ENCODE data around the gene CCDC150.

CCDC150 gene

GRCh38 chr2:196737046-196737445 lies 97.5 kb downstream of the CCDC150 start:
- H2AFZ ChIP-seq, result no peak overlapping the region
- no peaks in the 10 kb centered on the region for H3K79me2 ChIP-seq
- no peaks in the 10 kb centered on the region for H3K4me1 ChIP-seq
- H3K36me3 ChIP-seq (ENCODE audit: control insufficient read depth, insufficient read depth, low read length), result no peaks in the 10 kb centered on the region
- TF ChIP-seq, protein P1, sequence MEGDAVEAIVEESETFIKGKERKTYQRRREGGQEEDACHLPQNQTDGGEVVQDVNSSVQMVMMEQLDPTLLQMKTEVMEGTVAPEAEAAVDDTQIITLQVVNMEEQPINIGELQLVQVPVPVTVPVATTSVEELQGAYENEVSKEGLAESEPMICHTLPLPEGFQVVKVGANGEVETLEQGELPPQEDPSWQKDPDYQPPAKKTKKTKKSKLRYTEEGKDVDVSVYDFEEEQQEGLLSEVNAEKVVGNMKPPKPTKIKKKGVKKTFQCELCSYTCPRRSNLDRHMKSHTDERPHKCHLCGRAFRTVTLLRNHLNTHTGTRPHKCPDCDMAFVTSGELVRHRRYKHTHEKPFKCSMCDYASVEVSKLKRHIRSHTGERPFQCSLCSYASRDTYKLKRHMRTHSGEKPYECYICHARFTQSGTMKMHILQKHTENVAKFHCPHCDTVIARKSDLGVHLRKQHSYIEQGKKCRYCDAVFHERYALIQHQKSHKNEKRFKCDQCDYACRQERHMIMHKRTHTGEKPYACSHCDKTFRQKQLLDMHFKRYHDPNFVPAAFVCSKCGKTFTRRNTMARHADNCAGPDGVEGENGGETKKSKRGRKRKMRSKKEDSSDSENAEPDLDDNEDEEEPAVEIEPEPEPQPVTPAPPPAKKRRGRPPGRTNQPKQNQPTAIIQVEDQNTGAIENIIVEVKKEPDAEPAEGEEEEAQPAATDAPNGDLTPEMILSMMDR (IDR thresholded peaks at IDR 0.05), result no peak
- no peak overlapping the region for H3K27ac ChIP-seq
- no peak overlapping the region for H3K9ac ChIP-seq
- no peak overlapping the region for H3K4me3 ChIP-seq (ENCODE audit: low read depth, low read length)
- H3K4me2 ChIP-seq (ENCODE audit: low read length), result no peak overlapping the region
- H3K9me3 ChIP-seq (ENCODE audit: control insufficient read depth, low read length), result no peaks in the 10 kb centered on the region
- no peaks in the 10 kb centered on the region for H3K27me3 ChIP-seq (ENCODE audit: control insufficient read depth, insufficient read depth, low read length)

DNA sequence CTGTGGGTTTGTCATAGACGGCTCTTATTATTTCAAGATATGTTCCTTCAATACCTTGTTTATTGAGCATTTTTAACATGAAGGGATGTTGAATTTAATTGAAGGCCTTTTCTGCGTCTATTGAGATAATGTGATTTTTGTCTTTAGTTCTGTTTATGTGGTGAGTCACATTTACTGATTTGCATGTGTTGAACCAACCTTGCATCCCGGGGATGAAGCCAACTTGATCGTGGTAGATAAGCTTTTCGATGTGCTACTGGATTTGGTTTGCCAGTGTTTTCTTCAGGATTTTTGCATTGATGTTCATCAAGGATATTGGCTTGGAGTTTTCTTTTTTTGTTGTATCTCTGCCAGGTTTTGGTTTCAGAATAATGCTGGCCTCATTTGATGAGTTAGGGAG lies 99.5 kb downstream of the CCDC150 start:
- Histone ChIP-seq H3K36me3 (ENCODE audit: control insufficient read depth, insufficient read depth, low read length) (no peaks in the 10 kb centered on the region), H3K4me2 (ENCODE audit: low read length) (no peak overlapping the region), H3K27me3 (ENCODE audit: control insufficient read depth, insufficient read depth, low read length) (no peaks in the 10 kb centered on the region), H2AFZ (no peak overlapping the region), H3K9ac (no peak overlapping the region), H3K79me2 (no peaks in the 10 kb centered on the region), H3K9me3 (ENCODE audit: control insufficient read depth, low read length) (no peaks in the 10 kb centered on the region), H3K27ac (no peak overlapping the region), H3K4me3 (ENCODE audit: low read depth, low read length) (no peak overlapping the region), H3K4me1 (no peaks in the 10 kb centered on the region)
- TF ChIP-seq, protein P1 (IDR thresholded peaks at IDR 0.05), result no peak

DNA sequence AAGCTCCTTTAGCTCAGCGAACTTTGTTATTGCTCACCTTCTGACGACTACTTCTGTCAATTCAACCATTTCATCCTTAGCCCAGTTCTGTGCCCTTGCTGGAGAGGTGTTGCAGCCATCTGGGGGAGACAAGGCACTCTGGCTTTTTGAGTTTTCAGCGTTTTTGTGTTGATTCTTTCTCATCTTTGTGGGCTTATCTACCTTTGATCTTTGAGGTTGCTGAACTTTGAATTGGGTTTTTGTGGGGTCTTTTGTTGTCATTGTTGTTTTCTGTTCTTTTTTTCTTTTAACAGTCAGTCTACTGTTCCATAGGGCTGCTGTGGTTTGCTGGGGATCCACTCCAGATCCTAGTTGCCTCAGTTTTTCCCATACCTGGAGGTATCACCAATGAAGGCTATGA lies 102.7 kb downstream of the CCDC150 start:
- Histone ChIP-seq H3K4me1 (no peaks in the 10 kb centered on the region), H3K27me3 (ENCODE audit: control insufficient read depth, insufficient read depth, low read length) (no peaks in the 10 kb centered on the region), H3K9me3 (ENCODE audit: control insufficient read depth, low read length) (no peaks in the 10 kb centered on the region), H2AFZ (no peak overlapping the region), H3K4me2 (ENCODE audit: low read length) (no peak overlapping the region), H3K4me3 (ENCODE audit: low read depth, low read length) (no peak overlapping the region), H3K9ac (no peak overlapping the region), H3K79me2 (no peaks in the 10 kb centered on the region), H3K36me3 (ENCODE audit: control insufficient read depth, insufficient read depth, low read length) (no peaks in the 10 kb centered on the region), H3K27ac (no peak overlapping the region)
- TF ChIP-seq, protein P1 (IDR thresholded peaks at IDR 0.05), result no peak

GRCh38 chr2:196742685-196743084 lies 103.2 kb downstream of the CCDC150 start:
- Histone ChIP-seq H3K27ac (no peak overlapping the region), H3K79me2 (no peaks in the 10 kb centered on the region), H3K9me3 (ENCODE audit: control insufficient read depth, low read length) (no peaks in the 10 kb centered on the region), H3K4me1 (no peaks in the 10 kb centered on the region), H2AFZ (no peak overlapping the region), H3K9ac (no peak overlapping the region), H3K36me3 (ENCODE audit: control insufficient read depth, insufficient read depth, low read length) (no peaks in the 10 kb centered on the region), H3K4me3 (ENCODE audit: low read depth, low read length) (no peak overlapping the region), H3K27me3 (ENCODE audit: control insufficient read depth, insufficient read depth, low read length) (no peaks in the 10 kb centered on the region), H3K4me2 (ENCODE audit: low read length) (no peak overlapping the region)
- TF ChIP-seq, protein P1 (IDR thresholded peaks at IDR 0.05), result no peak

- H3K36me3 ChIP-seq (ENCODE audit: control insufficient read depth, insufficient read depth, low read length), result no peaks in the 10 kb centered on the region
- H3K4me2 ChIP-seq (ENCODE audit: low read length), result no peak overlapping the region
- no peak overlapping the region for H3K4me3 ChIP-seq (ENCODE audit: low read depth, low read length)
- TF ChIP-seq, protein P1 (IDR thresholded peaks at IDR 0.05), result no peak
- H3K9me3 ChIP-seq (ENCODE audit: control insufficient read depth, low read length), result no peaks in the 10 kb centered on the region
- no peaks in the 10 kb centered on the region for H3K4me1 ChIP-seq
- H3K27ac ChIP-seq, result no peak overlapping the region
- H3K9ac ChIP-seq, result no peak overlapping the region
- H3K79me2 ChIP-seq, result no peaks in the 10 kb centered on the region
- no peaks in the 10 kb centered on the region for H3K27me3 ChIP-seq (ENCODE audit: control insufficient read depth, insufficient read depth, low read length)
- no peak overlapping the region for H2AFZ ChIP-seq
These were observed 103.7 kb downstream of the CCDC150 start for GRCh38 chr2:196743165-196743564.
